SK-N-SH (cell line): ENCODE measurements around the gene CSNK2A2. TPM values are rescaled to one million over a fixed set of nuclear protein-coding genes. Genes with fewer than 3 reads are reported as not detected.
A peak's percentile ranks its signal among the peaks of the same experiment; 100 is the strongest.

Experiments used
- CTCF ChIA-PET: fragments of 300-600, 350-600 bp; formaldehyde crosslinking; extraction: SDS; loops from one replicate; lab custom pipeline; 2021; lab: Yijun Ruan, JAX
- POLR2A ChIA-PET: fragments of 350-600 bp; sonication (Branson Sonifier 250); formaldehyde crosslinking; extraction: SDS; loops from one replicate; lab custom pipeline; 2020; ENCODE audit warnings: antibody characterized with exemption, inconsistent platforms; lab: Yijun Ruan, JAX
- DNase-seq: peaks from one replicate; pipeline ENCODE4 v3.0.0; 2012
- H2AFZ ChIP-seq: fragments of 200-600 bp; sonication (generic); 2 replicates; pipeline ENCODE4 v1.8.1; 2016; ENCODE audit warnings: antibody characterized with exemption, mild to moderate bottlenecking, low read depth
- H3F3A ChIP-seq: fragments of 200-600 bp; sonication (generic); replicated peaks from 2 replicates; pipeline ENCODE3; 2016; ENCODE audit warnings: antibody characterized with exemption, mild to moderate bottlenecking; ENCODE audit not compliant: insufficient read depth
- H3K27ac ChIP-seq, 2 experiments: fragments of 200-500 bp in 1 of 2; fragments of 200-600 bp in 1 of 2; sonication (Bioruptor generic) in 1 of 2; sonication (generic), shearing (Covaris generic) in 1 of 2; 2 replicates each; pipeline versions ENCODE4 v1.5.1 to v1.6.1; 2014 to 2016; ENCODE audit warnings: low read depth in 2 of 2, inconsistent platforms in 1 of 2, low read length in 1 of 2, mild to moderate bottlenecking in 1 of 2, mixed read lengths in 1 of 2
- H3K27me3 ChIP-seq: fragments of 200-600 bp; sonication (generic), shearing (Covaris generic); 2 replicates; pipeline ENCODE4 v1.6.1; 2016; ENCODE audit warnings: mixed run types; ENCODE audit not compliant: insufficient read depth
- H3K36me3 ChIP-seq, 2 experiments: fragments of 200-500 bp in 1 of 2; fragments of 200-600 bp in 1 of 2; sonication (Bioruptor generic) in 1 of 2; sonication (generic) in 1 of 2; replicated peaks in 1 of 2; 2 replicates each; pipeline versions ENCODE3 to v1.5.1; 2014 to 2016; ENCODE audit warnings: low read length in 1 of 2, mild to moderate bottlenecking in 1 of 2; ENCODE audit not compliant: insufficient read depth in 2 of 2, control insufficient read depth in 1 of 2
- H3K4me1 ChIP-seq, 2 experiments: fragments of 200-500 bp in 1 of 2; fragments of 200-600 bp in 1 of 2; sonication (Bioruptor generic) in 1 of 2; sonication (generic), shearing (Covaris generic) in 1 of 2; 2 replicates each; pipeline versions ENCODE4 v1.5.1 to v1.6.1; 2014 to 2016; ENCODE audit warnings: low read depth in 1 of 2, low read length in 1 of 2, mixed run types in 1 of 2; ENCODE audit not compliant: insufficient read depth in 2 of 2, control insufficient read depth in 1 of 2
- H3K4me2 ChIP-seq: fragments of 200-600 bp; sonication (generic), shearing (Covaris generic); 2 replicates; pipeline ENCODE4 v1.6.1; 2017; ENCODE audit warnings: mixed run types
- H3K4me3 ChIP-seq, 2 experiments: fragments of 200-500 bp in 1 of 2; fragments of 200-600 bp in 1 of 2; sonication (Bioruptor generic) in 1 of 2; sonication (generic), shearing (Covaris generic) in 1 of 2; 2 replicates each; pipeline versions ENCODE4 v1.5.1 to v1.8.1; 2014 to 2016; ENCODE audit warnings: low read depth in 2 of 2, inconsistent platforms in 1 of 2, low read length in 1 of 2, mild to moderate bottlenecking in 1 of 2, mixed read lengths in 1 of 2, moderate library complexity in 1 of 2
- H3K79me2 ChIP-seq: fragments of 200-600 bp; sonication (generic); 2 replicates; pipeline ENCODE4 v1.8.1; 2017; ENCODE audit warnings: mild to moderate bottlenecking; ENCODE audit not compliant: insufficient read depth
- H3K9ac ChIP-seq: fragments of 200-600 bp; sonication (generic); 2 replicates; pipeline ENCODE4 v1.6.1; 2017; ENCODE audit warnings: mixed run types
- H3K9me2 ChIP-seq: fragments of 200-600 bp; sonication (generic); 2 replicates; pipeline ENCODE4 v1.6.1; 2017; ENCODE audit warnings: mixed run types
- H3K9me3 ChIP-seq: fragments of 200-600 bp; sonication (generic); 2 replicates; pipeline ENCODE4 v1.6.1; 2017; ENCODE audit warnings: mixed run types, mild to moderate bottlenecking, moderate library complexity
- H4K20me1 ChIP-seq: fragments of 200-600 bp; sonication (generic); 2 replicates; pipeline ENCODE4 v1.6.1; 2017; ENCODE audit warnings: mild to moderate bottlenecking, mixed run types; ENCODE audit not compliant: insufficient read depth
- CHD2 ChIP-seq: fragments of 150-350 bp; IDR thresholded peaks from 2 replicates; pipeline ENCODE4 v1.6.1; 2018; ENCODE audit warnings: low read length; ENCODE audit not compliant: partially characterized antibody
- GATA2 ChIP-seq: sonication (generic); formaldehyde crosslinking; IDR thresholded peaks from 2 replicates; pipeline ENCODE4 v1.5.0; 2020; ENCODE audit warnings: mild to moderate bottlenecking, missing genetic modification reagents
- MXI1 ChIP-seq: IDR thresholded peaks from 2 replicates; pipeline ENCODE4 v1.6.1; 2012; ENCODE audit warnings: mild to moderate bottlenecking, low read depth, low read length, improper control_type of control experiment
- NRF1 ChIP-seq: IDR thresholded peaks from 2 replicates; pipeline ENCODE4 v1.6.1; 2012; ENCODE audit warnings: low read depth, mild to moderate bottlenecking, low read length
- POLR2AphosphoS5 ChIP-seq: IDR thresholded peaks from 2 replicates; pipeline ENCODE4 v1.6.1; 2012; ENCODE audit warnings: low read depth, low read length
- RAD21 ChIP-seq: IDR thresholded peaks from 2 replicates; pipeline ENCODE4 v1.6.1; 2012; ENCODE audit warnings: mild to moderate bottlenecking, low read length
- RCOR1 ChIP-seq: fragments of 150-350 bp; IDR thresholded peaks from 2 replicates; pipeline ENCODE4 v1.6.1; 2017; ENCODE audit warnings: antibody characterized with exemption, low read length
- RXRA ChIP-seq: IDR thresholded peaks from 2 replicates; pipeline ENCODE4 v1.4.0; 2012; ENCODE audit warnings: low read depth, mild to moderate bottlenecking, borderline replicate concordance
- SIN3A ChIP-seq: IDR thresholded peaks from 2 replicates; pipeline ENCODE4 v1.6.1; 2012; ENCODE audit warnings: low read depth, mild to moderate bottlenecking, low read length, moderate library complexity, borderline replicate concordance
- SMC3 ChIP-seq: IDR thresholded peaks from 2 replicates; pipeline ENCODE4 v1.6.1; 2012; ENCODE audit warnings: low read depth, low read length, improper control_type of control experiment
- YY1 ChIP-seq: IDR thresholded peaks from 2 replicates; pipeline ENCODE4 v1.4.0; 2012; ENCODE audit warnings: low read depth, mild to moderate bottlenecking
- WGBS: methylation state at CpG from one replicate; pipeline ENCODE4 v1.1.6; 2017; ENCODE audit warnings: low lambda C conversion rate; 5-methylcytosine and 5-hydroxymethylcytosine counted together
- polyA plus RNA-seq, 3 experiments: library from polyadenylated mRNA; depleted of rRNA; stranded (reverse); fragments of >200 nt; gene quantifications; 2 replicates each; pipeline ENCODE4 v1.2.3, GENCODE V29; 2012
- TF ChIP-seq, protein P1 (sequence below): IDR thresholded peaks from 2 replicates; pipeline ENCODE4 v1.4.0; 2012; ENCODE audit warnings: low read depth, borderline replicate concordance

CSNK2A2 gene
- polyA plus RNA-seq, 1 of the 3 experiments (the other 2 are of a cell fraction) = 25.8 TPM

DNA sequence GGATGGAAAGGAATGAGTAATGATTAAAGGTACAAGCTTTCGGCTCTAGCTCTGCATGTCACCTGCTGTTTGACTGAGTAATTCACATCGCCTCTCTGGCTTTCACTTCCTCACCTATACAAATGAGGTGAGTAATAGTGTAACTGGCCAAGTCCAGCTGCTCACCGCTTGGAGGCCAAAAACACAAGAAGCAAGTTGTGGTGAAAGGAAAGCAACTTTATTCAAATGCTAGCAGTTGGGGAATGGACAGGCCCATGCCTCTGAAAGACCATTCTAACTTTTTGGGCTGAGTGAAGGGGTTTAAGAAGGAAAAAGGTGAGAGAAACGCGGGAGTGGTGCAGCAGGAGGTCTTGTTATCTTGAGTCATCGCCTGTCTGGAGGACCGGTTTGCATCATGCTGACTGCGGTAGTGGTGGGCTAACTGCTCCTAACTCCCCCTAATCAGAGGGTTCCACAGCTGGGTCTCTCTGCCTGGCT, 45.7 kb upstream of the CSNK2A2 start (continued):
- TF ChIP-seq, protein P1, sequence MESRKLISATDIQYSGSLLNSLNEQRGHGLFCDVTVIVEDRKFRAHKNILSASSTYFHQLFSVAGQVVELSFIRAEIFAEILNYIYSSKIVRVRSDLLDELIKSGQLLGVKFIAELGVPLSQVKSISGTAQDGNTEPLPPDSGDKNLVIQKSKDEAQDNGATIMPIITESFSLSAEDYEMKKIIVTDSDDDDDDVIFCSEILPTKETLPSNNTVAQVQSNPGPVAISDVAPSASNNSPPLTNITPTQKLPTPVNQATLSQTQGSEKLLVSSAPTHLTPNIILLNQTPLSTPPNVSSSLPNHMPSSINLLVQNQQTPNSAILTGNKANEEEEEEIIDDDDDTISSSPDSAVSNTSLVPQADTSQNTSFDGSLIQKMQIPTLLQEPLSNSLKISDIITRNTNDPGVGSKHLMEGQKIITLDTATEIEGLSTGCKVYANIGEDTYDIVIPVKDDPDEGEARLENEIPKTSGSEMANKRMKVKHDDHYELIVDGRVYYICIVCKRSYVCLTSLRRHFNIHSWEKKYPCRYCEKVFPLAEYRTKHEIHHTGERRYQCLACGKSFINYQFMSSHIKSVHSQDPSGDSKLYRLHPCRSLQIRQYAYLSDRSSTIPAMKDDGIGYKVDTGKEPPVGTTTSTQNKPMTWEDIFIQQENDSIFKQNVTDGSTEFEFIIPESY = no peak
- TF ChIP-seq RAD21 = no peak
- TF ChIP-seq RXRA = no peak
- no peak for TF ChIP-seq MXI1
- no peak for TF ChIP-seq SMC3

GRCh38 chr16:58236831-58237230, 38.9 kb upstream of the CSNK2A2 start:
- H3K4me2 ChIP-seq = peak overlapping the region; percentile 77; the same call in 1 of the 2 replicates
- WGBS = 18% methylated on average over 5 of the region's 5 CpGs
- TF ChIP-seq YY1 (no peak), NRF1 (no peak), GATA2 (CRISPR knock-in tag) (no peak), RXRA (no peak), CHD2 (no peak), RCOR1 (no peak), SIN3A (no peak)
- no peak for DNase-seq
- H2AFZ ChIP-seq = no peak overlapping the region
- no peaks in the 10 kb centered on the region for H3K79me2 ChIP-seq
- H4K20me1 ChIP-seq = no peaks in the 10 kb centered on the region
- no peaks in the 10 kb centered on the region for H3F3A ChIP-seq
- ChIA-PET POLR2A (no interaction called here), CTCF (no interaction called here)
- no peak overlapping the region for H3K9ac ChIP-seq
- H3K27ac ChIP-seq = no peak overlapping the region
- no peaks in the 10 kb centered on the region for H3K36me3 ChIP-seq
- peaks cover 4 to 5% of the 10 kb centered on the region in 2 experiments; a peak in 2 of 4 replicates for H3K4me1 ChIP-seq
- H3K9me2 ChIP-seq = no peaks in the 10 kb centered on the region
- H3K4me3 ChIP-seq = no peak overlapping the region
- peaks cover 7% of the 10 kb centered on the region; the same call in 1 of the 2 replicates for H3K27me3 ChIP-seq
- no peaks in the 10 kb centered on the region for H3K9me3 ChIP-seq

GRCh38 chr16:58236231-58236690, 38.4 kb upstream of the CSNK2A2 start:
- H3K27me3 ChIP-seq = peaks cover 7% of the 10 kb centered on the region; the same call in 1 of the 2 replicates
- H3K27ac ChIP-seq = no peak overlapping the region
- H2AFZ ChIP-seq = peak overlapping the region; percentile 91; the same call in 1 of the 2 replicates
- ChIA-PET POLR2A (no interaction called here), CTCF (no interaction called here)
- H3K79me2 ChIP-seq = no peaks in the 10 kb centered on the region
- DNase-seq = peak; percentile 76
- H3K4me3 ChIP-seq = peak overlapping the region; percentile 49 to 56
- peaks cover 4 to 5% of the 10 kb centered on the region in 2 experiments; a peak in 2 of 4 replicates for H3K4me1 ChIP-seq
- H4K20me1 ChIP-seq = no peaks in the 10 kb centered on the region
- H3K9ac ChIP-seq = no peak overlapping the region
- TF ChIP-seq POLR2AphosphoS5 (no peak), CHD2 (peak; percentile 33)
- peak overlapping the region; percentile 77 for H3K4me2 ChIP-seq
- no peaks in the 10 kb centered on the region for H3F3A ChIP-seq
- 2% methylated on average over 12 of the region's 13 CpGs for WGBS
- no peaks in the 10 kb centered on the region for H3K36me3 ChIP-seq
- H3K9me2 ChIP-seq = no peaks in the 10 kb centered on the region
- no peaks in the 10 kb centered on the region for H3K9me3 ChIP-seq
